ACHN (cell line): Measurements from ENCODE around the gene DPM3.
"Not testable (repeated sequence)": the region's sequence is repeated elsewhere in the genome, so short reads cannot be mapped to it uniquely, and the experiment has no call there.

Experiments used
- DNase-seq: peaks from one replicate; pipeline ENCODE4 v3.0.0-alpha.2; 2015
- in situ Hi-C: cut with HindIII; loops from 2 replicates; pipeline ENCODE4 v1.10.0; 2017; ENCODE audit warnings: low sequenced_read_pairs, low pct_ligation_motif_present, low pct_unique_long_range_greater_than_20kb

Gene DPM3

DNA sequence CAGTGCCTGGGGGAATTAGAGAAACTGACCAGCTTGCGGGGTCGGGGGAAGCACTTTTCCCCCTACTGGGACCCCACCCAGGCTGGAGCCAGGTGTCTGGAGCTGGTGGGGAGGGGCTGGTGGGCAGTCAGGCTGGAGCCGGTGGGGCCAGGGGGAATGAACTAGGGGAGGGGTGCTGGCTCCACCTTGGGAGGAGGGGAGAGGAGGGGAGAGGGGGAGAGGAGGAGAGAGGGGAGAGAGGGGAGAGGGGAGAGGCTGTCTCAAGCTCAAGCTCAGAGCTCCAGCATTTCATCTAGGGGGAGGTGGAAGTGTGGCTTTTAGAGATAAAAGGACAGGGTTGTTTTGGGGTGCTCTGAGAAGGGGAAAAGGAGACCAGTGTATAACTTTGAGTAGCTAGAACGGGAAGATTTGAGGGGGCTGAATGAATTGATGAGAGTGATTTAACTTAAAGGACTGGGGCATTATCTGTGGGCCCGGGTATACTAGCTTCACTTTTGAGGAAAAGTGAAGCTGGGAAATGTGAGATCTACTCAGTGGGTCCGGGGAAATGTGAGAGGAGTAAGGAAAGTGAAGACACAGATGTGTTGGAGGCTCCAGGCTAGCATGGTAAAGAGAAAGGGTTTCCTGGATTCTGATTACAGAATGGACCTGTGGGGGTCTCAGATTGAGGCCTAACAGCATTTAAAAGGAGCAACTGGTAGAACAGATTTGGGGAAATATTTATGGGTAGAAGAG lies 9.9 kb downstream of the DPM3 start:
- in situ Hi-C loops = no loop called here
- DNase-seq = no peak

DNA sequence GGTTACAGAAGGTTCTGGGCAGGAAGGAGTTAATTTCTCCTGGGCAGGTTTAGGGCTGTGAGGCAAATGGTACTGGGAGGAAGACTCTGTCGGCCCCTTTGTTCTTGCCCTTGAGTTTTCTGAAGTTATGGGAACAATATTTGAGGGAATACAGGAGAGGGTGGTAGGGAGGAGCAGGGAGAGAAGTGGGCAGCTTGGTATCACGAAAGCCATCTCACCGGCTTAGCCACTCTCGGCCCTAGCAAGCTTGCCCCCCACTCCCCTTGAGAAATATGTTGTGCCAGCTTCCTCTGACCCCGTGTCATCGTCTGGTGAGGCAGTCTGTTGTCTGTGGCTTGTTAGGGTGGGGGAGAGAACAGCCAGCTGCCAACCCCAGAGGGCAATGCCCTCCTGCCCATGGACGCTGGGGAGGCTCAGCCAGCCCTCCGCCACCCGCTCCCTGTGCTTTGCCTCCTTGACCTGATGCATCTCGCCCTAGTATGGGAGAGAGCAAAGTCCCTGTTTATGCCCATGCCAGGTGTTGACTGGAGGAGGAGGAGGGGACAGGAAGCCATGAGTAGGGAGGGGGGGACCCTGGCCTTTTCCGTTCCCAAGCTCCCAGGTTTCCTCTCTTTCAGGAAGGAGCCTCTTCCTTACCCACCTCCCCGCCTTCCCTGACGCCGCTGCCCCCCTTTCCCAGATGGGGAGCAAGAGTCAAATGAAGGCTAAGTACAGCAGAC lies 11.4 kb downstream of the DPM3 start:
- DNase-seq = peak; percentile 32

DNA sequence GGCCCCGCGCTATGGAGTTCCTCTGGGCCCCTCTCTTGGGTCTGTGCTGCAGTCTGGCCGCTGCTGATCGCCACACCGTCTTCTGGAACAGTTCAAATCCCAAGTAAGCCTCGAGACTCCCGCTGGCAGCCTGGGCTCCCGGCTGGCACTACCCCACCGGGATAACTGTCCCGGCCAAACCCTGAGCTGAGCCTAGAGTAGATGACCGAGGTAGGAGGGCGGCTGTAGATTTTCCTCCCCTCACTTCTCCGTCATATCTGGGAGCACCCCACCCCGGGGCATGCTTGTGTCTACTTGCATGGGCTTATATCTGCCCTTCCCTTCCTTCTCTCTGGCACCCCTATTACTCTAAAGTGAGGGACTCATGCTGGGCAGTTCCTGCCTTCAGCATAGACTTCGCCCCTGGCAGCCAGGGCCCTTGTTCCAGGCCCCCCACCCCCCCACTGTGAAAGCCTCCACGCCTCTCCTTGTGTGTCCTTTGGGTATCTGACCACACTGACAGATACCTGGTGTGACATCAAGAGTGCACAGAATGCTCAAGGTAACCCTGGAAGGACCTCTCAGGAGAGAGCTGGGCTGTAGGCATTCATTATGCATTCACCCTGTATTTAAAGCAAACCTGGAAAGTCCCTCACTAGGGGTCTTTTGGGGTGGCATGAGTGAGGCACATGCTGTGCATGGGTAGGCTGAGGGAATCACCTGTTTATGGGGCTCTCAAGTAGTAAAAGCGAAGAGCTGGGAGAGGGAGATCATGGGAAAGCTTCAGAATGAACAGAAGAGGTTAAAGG lies 12.2 kb downstream of the DPM3 start:
- in situ Hi-C loops = no loop called here

More for the DNA sequence above, 11.4 kb downstream of the DPM3 start:
- in situ Hi-C loops = no loop called here

DNA sequence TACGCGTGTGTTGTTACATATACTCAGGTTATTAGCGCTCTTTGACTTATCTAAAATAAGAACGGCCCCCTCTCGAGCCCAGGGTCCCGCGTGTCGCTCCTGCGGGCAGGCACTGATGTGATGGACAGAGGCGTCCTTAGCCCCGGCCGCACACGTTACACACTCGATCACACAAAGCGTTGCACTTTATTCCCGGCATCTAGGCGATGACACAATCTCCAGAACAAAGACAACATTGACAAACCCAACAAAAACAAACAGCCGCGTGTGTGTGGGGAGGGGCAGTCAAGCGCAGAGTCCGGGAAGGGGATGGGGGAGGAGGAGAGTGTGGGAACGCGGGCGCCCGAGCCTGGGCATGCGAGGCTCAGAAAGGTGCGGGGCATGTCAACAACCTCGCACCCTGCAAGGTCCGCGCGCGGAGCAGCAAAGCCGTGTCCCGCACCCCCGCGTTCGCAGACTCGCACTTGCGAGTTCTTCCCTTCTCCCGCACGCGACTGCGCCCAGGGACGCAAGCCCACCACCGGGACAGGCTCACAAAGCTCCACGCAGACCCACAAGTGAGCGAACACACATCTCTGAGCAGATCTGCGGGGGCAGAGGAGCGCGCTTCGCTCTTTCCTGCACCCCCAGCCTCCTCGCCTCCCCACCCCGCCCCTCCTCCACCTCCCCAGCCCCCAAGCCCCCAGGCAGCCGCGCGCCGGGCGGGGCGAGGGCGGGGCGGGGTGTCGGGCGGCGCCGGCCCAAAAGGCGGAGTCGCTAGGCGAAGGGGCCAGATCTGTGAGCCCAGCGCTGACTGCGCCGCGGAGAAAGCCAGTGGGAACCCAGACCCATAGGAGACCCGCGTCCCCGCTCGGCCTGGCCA lies 13.0 kb downstream of the DPM3 start, which contains the start of gene EFNA1:
Gene EFNA1 (plus strand): TSS at position 772 of the 862 bp plus-strand sequence. CDS start 102 bp downstream, outside the sequence.
- in situ Hi-C loops = no loop called here
- peak; percentile 52 for DNase-seq

More for the DNA sequence above, 12.2 kb downstream of the DPM3 start:
- DNase-seq = no peak

DNA sequence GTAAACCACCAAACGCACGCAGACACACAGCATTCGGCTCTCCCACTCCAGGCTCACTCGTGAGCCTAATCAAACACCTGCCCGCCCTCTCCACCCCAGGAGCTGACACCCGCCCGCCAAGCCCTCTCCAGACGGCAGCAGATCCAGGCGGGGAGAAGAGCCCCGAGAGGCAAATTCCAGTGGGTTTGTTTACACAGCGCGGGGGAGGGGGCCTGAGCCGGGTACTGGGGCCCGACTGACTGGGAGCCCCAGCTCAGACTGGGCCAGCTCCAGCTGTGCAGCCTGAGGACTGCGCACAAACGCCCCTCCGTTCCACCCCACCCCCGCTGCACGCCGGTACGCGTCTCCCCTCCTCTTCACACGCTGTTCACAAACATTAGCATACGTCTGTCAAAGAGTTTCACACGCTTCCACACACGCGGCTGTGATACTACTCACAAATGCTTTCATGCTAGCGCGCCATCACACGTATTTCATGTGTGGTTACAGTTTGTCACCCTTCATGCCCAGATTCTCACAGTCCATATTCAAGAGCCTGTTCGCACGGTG lies 13.7 kb downstream of the DPM3 start:
- DNase-seq = peak; percentile 37
- in situ Hi-C loops = no loop called here

DNA sequence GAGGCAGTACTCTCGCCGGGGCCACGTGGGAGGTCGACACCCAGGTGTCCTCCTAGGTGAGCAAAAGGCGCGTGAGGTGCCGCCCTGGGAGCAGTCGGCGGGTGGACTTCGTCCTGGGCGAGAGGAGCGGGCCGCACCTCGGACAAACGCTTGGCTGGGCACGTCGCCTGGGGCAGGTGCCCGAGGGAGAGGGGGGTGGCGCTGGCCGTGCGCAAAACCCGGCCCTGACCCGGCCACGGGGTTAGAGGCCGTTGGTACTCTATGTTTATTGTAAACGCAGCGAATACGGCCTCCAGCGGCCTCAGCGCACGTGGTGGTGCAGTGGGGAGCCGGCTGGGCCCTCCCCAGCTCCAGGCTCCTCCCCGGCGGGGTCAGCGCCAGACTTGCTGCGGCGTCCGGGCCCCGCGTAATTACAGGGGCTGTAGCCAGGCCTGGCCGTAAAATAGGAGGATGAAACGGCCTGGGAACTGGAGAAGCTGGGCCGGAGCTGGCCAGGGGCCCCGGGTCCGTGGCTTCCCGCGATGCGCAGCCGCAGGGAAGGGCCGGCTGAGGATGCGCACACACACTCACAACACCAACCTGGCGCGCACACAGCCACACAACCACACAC lies 14.3 kb downstream of the DPM3 start:
- peak; percentile 20 for DNase-seq
- in situ Hi-C loops = no loop called here

DNA sequence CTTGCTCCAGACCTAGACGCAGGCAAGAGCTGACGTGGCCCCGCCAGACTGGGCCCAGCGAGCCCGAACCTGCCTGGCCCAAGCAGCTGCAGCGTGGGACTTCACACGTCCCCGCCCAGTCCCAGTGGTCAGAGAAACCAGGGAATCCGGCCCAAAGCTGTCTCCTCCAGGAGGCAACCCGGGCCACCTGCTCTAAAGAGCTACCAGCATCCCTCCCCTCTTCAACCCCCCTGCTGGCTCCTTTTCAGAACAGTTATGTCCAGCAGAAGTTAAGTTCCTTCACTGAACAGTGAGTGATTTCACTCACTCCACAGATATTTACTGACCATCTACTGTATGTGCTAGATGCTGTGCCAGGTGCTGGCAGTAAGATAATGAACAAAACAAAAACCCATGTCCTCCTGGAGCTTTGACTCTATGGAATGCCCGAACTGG lies 14.8 kb downstream of the DPM3 start:
- in situ Hi-C loops = no loop called here
- DNase-seq = no peak

DNA sequence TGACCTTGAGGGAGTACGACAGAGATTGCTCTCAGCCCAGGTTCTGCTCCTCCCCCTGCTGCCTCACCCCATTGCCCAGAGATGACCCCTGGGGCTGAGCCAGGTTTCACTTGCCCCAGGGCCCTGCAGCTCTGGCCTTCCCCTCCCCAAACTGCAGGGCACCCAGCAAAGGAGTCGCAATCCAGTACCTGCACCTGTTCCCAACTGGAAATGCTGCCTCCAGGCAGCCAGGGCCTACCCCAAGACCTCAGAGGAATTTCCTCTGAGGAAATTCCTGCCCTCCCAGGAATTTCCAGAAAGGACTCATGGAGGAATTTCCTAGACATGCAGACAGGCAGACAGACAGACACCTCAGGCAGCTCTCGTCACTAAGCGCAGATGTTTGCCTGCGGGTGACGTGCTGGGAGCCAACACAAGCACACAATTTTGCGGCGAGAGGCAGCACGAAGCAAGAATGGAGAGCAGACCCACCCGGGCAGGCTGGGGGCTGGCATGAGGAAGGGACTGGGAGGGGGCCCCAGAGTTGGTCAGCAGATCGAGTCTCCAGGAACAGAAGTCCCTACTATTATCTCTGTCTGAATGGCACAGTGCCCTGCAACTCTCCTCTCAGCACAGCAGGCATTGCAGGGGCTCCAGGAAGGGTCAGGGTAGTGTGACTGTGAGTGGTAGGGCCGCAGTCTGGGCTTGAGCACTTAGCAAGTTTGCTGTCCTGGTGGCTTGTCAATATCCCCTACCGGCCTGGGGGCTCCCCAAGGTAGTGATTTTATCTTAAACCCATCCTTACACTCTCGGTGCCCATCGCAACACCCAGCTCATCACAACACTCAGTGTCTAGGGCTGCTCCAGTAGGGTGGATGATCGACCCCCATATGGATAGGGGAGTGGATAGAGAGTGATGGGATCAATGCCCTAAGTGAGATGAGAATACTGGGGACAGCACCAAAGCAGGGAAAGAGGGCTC lies 15.5 kb downstream of the DPM3 start:
- in situ Hi-C loops = no loop called here
- DNase-seq = peak; percentile 24

DNA sequence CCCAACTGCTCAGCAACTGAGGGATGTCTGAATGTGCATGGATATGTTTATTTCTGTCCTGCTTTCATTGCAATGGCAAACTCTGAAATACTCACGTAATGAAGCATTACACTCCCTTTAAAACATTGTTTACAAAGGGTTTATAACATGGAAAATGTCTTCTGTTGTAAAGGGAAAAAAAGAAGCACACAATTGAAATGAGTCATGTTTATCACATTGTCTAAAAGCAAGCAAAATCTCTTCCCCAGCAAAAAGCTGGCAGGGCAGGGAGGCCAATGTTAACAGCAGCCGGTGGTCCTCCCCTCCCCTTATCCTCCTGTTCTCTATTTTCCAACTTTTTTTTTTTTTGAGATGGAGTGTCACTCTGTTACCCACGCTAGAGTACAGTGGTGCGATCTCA lies 16.5 kb downstream of the DPM3 start:
- no peak for DNase-seq
- in situ Hi-C loops = no loop called here

DNA sequence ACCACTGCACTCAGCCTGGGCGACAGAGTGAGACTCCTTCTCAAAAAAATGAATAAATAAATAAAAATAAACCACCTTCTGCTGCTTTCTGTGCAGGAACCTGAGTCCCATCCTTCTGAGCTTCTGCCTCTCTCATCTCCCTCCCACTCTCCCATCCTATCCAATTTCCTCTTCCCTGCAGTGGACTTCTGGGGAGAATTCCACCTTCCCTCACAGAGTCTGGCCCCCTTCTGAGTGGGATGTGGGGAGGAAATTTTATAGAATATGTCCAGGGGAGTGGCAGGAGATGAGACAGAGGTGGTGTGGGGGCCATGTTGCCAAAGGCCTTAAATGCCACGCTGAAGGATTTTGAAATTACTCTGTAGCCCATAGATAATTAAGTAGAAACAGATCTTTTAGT lies 18.0 kb downstream of the DPM3 start:
- in situ Hi-C loops = no loop called here
- no peak for DNase-seq

DNA sequence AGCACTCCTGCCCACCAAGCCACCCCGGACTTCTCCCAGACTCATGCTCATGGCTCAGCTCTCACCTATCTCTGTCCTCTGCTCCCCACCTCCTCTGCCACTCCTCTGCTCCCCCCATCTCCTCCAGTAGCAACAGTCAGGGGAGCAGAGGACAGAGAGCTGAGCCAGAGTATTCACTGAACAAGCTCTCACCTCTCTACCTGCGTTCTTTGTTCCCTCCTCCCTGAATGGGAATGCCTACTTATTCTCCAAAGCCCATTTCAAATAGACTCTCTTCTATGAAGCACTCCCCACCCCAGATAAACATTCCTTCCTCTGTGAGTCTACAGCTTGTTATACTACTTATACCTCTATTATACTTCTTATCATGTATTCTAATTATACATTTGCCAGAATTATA lies 19.1 kb downstream of the DPM3 start:
- in situ Hi-C loops = no loop called here
- DNase-seq = no peak

DNA sequence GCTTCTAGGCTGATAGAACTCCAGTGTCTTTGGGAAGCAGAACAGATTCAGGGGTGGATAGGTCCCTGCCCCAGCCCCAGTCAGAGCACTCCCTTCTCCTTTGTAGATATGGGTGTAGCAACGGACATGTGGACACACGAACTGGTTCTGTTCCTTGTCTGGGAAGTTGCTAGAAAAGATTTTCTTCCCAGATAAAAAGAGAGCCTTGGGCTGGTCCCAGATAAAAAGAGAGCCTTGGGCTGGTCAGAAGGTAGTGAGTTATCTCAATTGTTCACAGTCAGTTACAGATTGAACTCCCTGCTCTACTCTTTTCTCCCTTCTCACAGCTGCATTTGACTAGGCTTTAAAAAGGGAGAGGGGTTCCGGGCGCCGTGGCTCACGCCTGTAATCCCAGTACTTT lies 20.1 kb downstream of the DPM3 start:
- no peak for DNase-seq
- in situ Hi-C loops = no loop called here

DNA sequence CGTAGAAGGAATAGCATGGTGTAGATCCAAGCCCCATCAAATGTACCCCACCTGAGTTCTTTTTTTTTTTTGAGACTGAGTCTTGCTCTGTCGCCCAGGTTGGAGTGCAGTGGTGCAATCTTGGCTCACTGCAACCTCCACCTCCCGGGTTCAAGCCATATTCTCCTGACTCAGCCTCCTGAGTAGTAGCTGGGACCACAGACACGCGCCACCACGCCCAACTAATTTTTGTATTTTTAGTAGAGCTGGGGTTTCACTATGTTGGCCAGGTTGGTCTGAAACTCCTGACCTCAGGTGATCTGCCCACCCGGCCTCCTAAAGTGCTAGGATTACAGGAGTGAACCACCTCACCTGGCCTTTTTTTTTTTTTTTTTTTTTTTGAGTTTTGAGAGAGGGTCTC lies 22.2 kb downstream of the DPM3 start:
- in situ Hi-C loops, DNase-seq: not testable (repeated sequence)

DNA sequence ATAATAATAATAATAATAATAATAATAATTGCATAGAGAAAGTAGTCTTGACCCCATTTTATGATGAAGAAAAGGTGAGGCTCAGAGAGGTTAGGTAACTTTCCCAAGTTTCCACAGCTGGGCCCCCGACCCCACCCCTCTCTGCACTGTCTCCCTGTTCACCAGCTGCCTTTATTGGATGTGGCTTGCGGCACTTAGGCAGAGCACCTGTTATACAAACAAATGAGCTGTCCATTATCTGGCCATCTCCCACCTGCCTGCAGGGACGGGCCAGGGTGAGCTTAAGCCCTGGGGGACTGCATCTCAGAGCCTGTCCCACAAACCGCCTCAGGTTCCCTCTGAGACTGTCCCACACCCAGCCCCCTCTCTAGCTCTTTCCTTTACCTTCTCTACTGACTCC lies 22.7 kb downstream of the DPM3 start:
- DNase-seq = no peak
- in situ Hi-C loops = no loop called here

DNA sequence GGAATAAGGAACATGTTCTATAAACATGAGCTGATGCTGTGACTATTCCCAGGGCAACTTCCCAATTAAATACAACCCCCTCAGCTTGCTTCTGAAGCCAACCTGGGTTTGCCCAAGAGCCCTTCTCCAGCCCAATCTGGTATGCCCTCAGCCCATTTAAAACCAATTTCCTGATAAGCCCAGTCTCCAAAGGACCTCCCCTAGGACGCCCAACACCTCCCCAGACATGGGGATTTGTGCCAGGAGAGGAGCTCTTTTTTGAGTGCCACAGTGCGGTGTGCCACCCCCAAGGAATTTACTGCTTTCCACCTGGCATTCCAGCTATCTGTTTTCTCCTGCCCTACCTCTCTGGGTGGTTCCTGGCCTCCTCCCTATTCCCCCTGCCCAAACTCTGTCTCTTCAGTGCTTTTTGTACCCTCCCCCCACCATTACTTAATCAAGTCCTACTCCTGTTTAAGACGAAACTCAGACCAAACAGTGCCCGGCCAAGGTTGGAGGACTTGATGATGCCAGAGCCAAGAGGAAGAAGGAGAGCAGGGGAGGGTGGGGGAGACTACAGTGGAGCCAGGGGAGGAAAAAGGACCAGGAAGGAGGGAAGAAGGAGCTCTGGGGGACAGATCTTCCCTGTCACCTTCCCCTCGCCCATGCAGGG lies 24.1 kb downstream of the DPM3 start:
- no peak for DNase-seq
- in situ Hi-C loops = no loop called here

DNA sequence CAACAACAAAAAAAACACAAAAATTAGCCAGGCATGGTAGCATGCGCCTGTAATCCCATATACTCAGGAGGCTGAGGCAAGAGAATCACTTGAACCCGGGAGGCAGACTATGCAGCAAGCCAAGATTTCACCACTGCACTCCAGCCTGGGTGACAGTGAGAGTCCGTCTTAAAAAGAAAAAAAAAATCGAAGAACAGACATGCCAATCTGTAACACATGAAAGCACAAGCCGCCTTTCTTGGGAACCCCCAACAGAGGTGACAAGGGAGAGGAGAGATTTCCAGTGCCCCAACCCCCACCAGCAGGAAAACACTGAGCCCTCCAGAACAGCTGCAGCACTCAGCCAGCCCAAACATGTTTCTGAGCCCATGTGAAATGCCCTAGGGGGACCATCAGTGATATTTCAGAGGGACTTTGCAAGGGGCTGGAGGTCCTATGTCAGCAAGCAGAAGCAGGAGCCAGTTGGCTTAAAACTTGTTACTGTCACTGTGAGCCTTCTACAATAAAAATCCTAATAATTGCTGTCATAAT lies 26.8 kb downstream of the DPM3 start:
- DNase-seq = no peak

More for the DNA sequence above, 26.8 kb downstream of the DPM3 start:
- in situ Hi-C loops = no loop called here
